Nephron (organoid): ENCODE measurements around the gene MALRD1.
A peak's percentile ranks its signal among the peaks of the same experiment; 100 is the strongest.

Experiments
- H3K27ac Mint-ChIP-seq, 3 experiments: 2 replicates each; pipeline ENCODE4 v1.8.0; 2020; ENCODE audit warnings: mixed read lengths in 3 of 3, mild to moderate bottlenecking in 2 of 3, moderate library complexity in 1 of 3
- H3K27me3 Mint-ChIP-seq: 2 replicates; pipeline ENCODE4 v1.8.0; 2021; ENCODE audit warnings: low read depth, mild to moderate bottlenecking, moderate library complexity, mixed read lengths
- H3K36me3 Mint-ChIP-seq: 2 replicates; pipeline ENCODE4 v1.8.0; 2020; ENCODE audit warnings: low read depth, mixed read lengths
- H3K4me1 Mint-ChIP-seq: 2 replicates; pipeline ENCODE4 v1.8.0; 2020; ENCODE audit warnings: mixed read lengths
- H3K4me3 Mint-ChIP-seq, 3 experiments: 2 replicates each; pipeline ENCODE4 v1.8.0; 2020; ENCODE audit warnings: mild to moderate bottlenecking in 3 of 3, mixed read lengths in 3 of 3, moderate library complexity in 2 of 3
- H3K9me3 Mint-ChIP-seq: 2 replicates; pipeline ENCODE4 v1.8.0; 2020; ENCODE audit warnings: mixed read lengths
- TF ChIP-seq, protein P1 (sequence below), 3 experiments: fragments of 200-600 bp; sonication (generic); IDR thresholded peaks; one replicate each; pipeline ENCODE4 v1.5.0; 2021; ENCODE audit warnings: antibody characterized with exemption in 3 of 3; ENCODE audit not compliant: unreplicated experiment in 3 of 3

Gene MALRD1

DNA sequence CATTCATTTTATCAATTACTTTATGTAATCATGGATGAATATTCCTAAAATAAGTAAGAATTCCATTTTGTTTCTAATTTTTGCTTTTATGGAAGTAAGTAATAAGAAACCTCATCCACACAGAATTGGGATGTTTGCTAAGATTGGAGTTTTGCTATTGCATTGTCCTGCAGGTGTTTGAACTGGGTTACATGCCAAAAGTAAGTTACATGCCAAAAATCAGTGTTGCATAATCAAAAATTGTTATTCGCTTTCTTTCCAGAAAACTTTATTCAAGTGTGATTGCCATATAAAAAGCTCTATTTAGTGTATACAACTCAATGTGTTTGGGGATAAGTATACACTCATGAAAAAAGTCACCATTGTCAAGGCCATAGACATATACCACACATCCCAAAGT is 420.9 kb downstream of the MALRD1 start:
- TF ChIP-seq, protein P1, sequence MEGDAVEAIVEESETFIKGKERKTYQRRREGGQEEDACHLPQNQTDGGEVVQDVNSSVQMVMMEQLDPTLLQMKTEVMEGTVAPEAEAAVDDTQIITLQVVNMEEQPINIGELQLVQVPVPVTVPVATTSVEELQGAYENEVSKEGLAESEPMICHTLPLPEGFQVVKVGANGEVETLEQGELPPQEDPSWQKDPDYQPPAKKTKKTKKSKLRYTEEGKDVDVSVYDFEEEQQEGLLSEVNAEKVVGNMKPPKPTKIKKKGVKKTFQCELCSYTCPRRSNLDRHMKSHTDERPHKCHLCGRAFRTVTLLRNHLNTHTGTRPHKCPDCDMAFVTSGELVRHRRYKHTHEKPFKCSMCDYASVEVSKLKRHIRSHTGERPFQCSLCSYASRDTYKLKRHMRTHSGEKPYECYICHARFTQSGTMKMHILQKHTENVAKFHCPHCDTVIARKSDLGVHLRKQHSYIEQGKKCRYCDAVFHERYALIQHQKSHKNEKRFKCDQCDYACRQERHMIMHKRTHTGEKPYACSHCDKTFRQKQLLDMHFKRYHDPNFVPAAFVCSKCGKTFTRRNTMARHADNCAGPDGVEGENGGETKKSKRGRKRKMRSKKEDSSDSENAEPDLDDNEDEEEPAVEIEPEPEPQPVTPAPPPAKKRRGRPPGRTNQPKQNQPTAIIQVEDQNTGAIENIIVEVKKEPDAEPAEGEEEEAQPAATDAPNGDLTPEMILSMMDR (IDR thresholded peaks at IDR 0.05; ENCODE audit: unreplicated experiment in 3 of 3), result no peak
- peaks cover 3% of the 10 kb centered on the region for H3K9me3 Mint-ChIP-seq
- no peak overlapping the region for H3K27ac Mint-ChIP-seq
- H3K4me1 Mint-ChIP-seq, result no peaks in the 10 kb centered on the region
- H3K4me3 Mint-ChIP-seq, result no peak overlapping the region
- no peaks in the 10 kb centered on the region for H3K36me3 Mint-ChIP-seq
- H3K27me3 Mint-ChIP-seq, result no peaks in the 10 kb centered on the region

DNA sequence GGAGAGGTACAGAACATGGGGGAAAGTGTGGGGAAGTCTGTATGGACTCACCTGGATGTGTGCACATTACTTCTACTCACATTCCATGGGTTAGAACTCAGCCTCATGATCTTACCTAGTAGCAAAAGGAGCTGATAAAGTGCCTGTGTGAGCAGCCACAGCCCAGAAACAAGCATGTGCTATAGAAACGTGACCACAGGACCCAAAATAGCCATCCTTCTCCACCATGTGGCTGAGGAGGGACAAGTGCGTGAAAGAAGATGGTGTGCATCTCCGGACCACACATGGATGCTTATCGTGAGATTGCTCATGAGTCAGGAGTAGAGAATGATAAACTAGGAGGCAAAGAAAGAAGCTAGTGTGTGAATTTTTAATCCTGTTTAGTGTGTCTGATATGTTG is 431.3 kb downstream of the MALRD1 start:
- no peak overlapping the region for H3K27ac Mint-ChIP-seq
- H3K27me3 Mint-ChIP-seq, result no peaks in the 10 kb centered on the region
- no peak overlapping the region for H3K4me3 Mint-ChIP-seq
- peaks cover 2% of the 10 kb centered on the region for H3K9me3 Mint-ChIP-seq
- TF ChIP-seq, protein P1 (IDR thresholded peaks at IDR 0.05; ENCODE audit: unreplicated experiment in 3 of 3), result no peak
- H3K4me1 Mint-ChIP-seq, result peaks cover 4% of the 10 kb centered on the region
- no peaks in the 10 kb centered on the region for H3K36me3 Mint-ChIP-seq

DNA sequence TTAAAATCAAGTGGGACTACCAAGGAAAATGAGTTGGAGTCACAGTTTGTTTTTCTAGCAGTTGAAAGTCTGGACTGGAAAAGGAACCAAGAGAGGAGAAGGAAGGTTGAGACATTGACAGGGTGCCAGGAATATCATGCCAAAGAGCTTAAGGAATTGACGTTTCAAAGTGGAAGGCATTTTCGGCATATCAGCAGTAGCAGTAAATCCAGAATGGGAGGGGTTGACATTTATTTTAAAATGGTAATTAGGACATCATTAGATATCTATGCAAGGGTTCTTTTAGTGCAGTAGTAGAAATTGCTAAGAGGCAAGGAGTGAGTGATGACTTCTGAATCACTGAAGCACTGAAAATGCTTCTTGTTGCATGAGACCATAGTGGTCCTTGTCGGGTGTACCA is 431.8 kb downstream of the MALRD1 start:
- no peaks in the 10 kb centered on the region for H3K27me3 Mint-ChIP-seq
- no peak overlapping the region for H3K4me3 Mint-ChIP-seq
- peaks cover 4% of the 10 kb centered on the region for H3K4me1 Mint-ChIP-seq
- peaks cover 2% of the 10 kb centered on the region for H3K9me3 Mint-ChIP-seq
- TF ChIP-seq, protein P1 (IDR thresholded peaks at IDR 0.05; ENCODE audit: unreplicated experiment in 3 of 3), result no peak
- no peaks in the 10 kb centered on the region for H3K36me3 Mint-ChIP-seq
- no peak overlapping the region for H3K27ac Mint-ChIP-seq

DNA sequence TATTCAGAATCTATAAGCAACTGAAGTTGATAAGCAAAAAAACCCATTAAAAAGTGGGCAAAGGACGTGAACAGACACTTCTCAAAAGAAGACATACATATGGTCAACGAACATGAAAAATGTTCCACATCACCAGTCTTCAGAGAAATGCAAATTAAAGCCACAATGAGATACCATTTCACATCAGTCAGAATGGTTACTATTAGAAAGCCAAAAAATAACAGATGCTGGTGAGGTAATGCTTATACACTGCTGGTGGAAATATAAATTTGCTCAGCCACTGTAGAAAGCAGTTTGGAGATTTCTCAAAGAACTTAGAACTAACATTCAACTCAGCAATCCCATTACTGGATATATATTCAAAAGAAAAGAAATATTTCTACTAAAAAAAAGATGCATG is 434.8 kb downstream of the MALRD1 start:
- H3K27ac Mint-ChIP-seq, result no peak overlapping the region
- TF ChIP-seq, protein P1 (IDR thresholded peaks at IDR 0.05; ENCODE audit: unreplicated experiment in 3 of 3), result no peak
- H3K9me3 Mint-ChIP-seq, result peaks cover 2% of the 10 kb centered on the region
- no peak overlapping the region for H3K4me3 Mint-ChIP-seq
- no peaks in the 10 kb centered on the region for H3K36me3 Mint-ChIP-seq
- peaks cover 9% of the 10 kb centered on the region for H3K4me1 Mint-ChIP-seq
- H3K27me3 Mint-ChIP-seq, result no peaks in the 10 kb centered on the region

DNA sequence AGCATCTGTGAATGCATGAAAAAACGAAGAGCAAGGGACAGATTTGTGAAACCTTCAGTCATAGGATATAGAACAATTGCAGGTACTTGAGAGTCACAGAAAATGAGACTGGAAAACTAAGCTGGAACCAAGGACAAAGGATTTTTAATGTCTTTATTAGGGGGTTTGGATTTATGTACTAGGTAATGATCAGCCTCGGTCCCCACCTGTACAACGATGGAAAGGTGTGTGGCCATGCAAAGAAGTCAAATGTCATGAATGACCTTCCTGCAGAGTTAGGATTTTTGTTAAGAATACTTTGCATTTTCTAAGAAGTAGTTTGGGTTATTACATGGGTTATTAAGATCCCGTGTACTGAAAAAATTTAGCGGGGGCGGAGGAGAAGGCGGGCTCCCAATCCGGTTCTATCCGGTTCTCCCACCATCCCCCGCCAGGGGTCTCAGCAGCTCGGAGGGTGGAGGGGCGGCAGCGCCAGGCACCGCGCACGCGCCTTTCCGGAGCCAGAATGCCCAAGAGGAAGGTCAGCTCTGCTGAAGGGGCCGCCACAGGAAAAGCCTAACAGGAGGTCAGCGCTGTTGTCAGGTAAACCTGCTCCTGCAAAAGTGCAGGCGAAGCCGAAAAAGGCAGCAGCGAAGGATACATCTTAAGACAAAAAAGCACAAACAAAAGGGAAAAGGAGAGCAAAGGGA is 440.1 kb downstream of the MALRD1 start:
- Mint-ChIP-seq H3K4me1 (peaks cover 11% of the 10 kb centered on the region), H3K9me3 (peaks cover 2% of the 10 kb centered on the region), H3K4me3 (peak overlapping the region; percentile 78 to 83 (median 83)), H3K27me3 (no peaks in the 10 kb centered on the region), H3K27ac (peak overlapping the region; percentile 77 to 85 (median 83)), H3K36me3 (no peaks in the 10 kb centered on the region)
- TF ChIP-seq, protein P1 (IDR thresholded peaks at IDR 0.05; ENCODE audit: unreplicated experiment in 3 of 3), result peak in 2 of 3 experiments; percentile 19 to 51

DNA sequence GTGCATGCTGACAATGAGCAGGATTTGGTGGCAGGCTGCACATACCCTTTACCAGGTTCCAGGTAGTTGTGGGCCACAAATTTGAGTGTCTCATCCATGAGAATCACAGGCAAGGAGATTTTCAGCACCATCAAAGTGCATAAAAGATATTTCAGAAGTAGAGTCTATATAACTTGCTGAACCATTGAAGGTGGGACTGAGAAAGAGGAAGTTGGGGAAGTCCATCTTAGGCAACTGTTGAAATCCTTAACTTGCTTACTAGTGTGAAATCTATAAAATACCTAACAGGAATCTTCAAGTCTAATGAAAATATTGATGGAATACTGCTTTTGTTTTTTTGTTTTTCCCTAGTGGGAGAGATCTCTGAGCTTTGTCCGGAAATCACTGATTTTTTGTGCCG is 442.6 kb downstream of the MALRD1 start:
- Mint-ChIP-seq H3K36me3 (peaks cover 5% of the 10 kb centered on the region), H3K9me3 (peaks cover 3% of the 10 kb centered on the region), H3K4me1 (peaks cover 11% of the 10 kb centered on the region), H3K27me3 (no peaks in the 10 kb centered on the region), H3K27ac (no peak overlapping the region), H3K4me3 (no peak overlapping the region)
- TF ChIP-seq, protein P1 (IDR thresholded peaks at IDR 0.05; ENCODE audit: unreplicated experiment in 3 of 3), result no peak
